ENCODE results near the gene SCIMP.
"Not testable (repeated sequence)": the region's sequence is repeated elsewhere in the genome, so short reads cannot be mapped to it uniquely, and the experiment has no call there.

The SCIMP gene

DNA sequence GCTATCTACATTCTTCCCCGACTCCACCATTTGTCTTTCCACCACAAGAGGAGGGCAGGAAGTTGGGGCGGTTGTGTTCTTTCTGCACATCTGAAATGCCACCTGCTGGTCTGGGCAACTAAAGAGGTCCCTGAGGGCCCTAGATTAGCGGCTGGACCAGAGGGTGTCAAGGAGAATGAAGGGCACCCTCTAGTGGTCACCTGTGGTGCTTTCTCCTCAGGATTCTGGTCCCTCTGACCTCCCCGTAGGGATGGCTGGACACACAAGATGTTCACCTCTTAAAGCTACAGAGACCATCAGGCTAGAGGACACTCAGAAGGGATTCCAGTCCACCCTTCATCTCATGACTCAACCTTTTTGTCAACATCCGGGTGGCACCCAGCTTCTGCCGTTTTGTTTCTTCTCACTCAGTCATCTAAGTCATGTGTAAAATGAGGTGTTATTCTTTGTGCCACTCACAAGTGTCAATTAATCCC lies 2.9 kb upstream of the SCIMP start:
- DNase-seq: peak; percentile 89

DNA sequence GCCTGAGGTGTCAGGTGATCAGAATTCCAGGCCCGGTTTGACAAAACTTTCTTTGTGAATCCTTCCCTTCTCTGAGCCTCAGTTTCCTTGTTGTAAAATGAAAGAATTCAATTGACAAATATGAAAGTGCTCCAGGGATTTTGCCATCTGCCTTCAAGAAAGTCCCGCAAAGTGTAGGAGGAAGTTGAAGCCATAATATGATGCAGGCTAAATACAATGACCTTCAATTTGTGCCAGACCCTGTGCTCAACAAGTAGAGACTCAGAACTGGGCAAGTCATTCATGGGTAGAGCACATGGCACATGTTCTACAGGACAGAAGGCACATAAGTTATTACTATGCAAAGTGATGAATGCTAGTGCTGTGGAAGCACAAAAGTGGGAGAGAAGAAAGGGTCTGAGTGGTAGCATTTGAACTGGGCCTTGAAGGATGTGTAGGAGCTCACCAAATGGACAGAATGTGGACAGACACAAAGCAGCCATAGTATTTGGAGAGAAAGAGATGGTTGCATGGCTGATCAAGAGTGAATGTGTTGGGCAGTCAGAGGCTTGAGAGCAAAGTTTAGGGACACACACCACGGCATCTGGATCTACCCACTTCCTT lies 2.4 kb upstream of the SCIMP start:
- DNase-seq: no peak

DNA sequence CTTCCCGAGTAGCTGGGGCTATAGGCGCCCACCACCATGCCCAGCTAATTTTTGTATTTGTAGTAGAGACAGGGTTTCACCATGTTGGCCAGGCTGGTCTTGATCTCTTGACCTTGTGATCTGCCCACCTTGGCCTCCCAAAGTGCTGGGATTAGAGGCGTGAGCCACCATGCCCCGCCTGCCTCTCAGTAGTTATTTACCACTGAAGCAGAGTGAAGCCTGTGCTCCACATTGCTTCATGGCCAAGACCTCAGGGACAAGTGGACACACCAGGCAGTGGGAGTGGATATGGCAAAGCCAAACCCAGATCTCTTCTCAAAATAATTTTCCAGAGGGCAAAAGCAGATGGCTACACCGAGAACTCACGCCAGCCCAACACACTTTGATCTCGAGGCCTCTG lies 1.2 kb downstream of the SCIMP start:
- DNase-seq: not testable (repeated sequence)

DNA sequence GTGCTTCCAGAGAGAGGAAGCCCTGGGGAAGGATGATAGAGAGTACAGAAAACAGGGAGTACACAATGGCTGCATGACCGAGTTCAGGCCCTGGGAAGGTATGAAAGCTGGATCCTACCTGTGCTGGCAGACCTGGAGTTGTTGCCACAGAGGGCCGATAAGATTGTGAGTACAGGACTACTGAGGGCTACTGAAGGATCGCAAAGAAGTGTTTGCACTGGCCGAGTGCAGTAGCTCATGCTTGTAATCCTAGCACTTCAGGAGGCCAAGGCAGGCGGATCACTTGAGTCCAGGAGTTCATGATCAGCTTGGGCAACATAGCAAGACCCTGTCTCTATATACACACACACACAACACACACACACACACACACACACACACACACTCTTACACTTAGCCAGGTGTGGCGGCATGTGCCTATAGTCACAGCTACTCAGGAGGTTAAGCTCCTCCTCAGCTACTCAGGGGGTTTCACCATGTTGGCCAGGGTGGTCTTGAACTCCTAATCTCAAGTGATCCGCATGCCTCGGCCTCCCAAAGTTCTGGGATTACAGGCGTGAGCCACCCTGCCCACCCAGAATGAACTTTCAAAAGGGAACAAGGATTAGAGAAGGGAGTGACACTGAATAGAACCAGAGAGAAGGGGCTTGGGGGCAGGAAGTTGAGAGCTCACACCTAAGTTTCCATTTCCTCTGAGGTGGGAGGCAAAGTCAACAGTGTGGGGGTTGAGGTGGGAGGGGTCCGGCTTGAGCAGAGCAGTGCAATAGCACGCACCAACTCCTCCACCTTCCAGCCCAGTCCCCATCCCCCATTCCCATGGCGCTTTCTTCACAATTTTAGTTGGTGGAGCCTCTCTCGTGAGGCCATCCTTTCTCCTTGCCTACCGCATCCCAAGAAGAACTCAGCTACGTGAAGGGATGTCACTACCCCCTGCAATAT lies 7.5 kb downstream of the SCIMP start:
- DNase-seq: no peak

DNA sequence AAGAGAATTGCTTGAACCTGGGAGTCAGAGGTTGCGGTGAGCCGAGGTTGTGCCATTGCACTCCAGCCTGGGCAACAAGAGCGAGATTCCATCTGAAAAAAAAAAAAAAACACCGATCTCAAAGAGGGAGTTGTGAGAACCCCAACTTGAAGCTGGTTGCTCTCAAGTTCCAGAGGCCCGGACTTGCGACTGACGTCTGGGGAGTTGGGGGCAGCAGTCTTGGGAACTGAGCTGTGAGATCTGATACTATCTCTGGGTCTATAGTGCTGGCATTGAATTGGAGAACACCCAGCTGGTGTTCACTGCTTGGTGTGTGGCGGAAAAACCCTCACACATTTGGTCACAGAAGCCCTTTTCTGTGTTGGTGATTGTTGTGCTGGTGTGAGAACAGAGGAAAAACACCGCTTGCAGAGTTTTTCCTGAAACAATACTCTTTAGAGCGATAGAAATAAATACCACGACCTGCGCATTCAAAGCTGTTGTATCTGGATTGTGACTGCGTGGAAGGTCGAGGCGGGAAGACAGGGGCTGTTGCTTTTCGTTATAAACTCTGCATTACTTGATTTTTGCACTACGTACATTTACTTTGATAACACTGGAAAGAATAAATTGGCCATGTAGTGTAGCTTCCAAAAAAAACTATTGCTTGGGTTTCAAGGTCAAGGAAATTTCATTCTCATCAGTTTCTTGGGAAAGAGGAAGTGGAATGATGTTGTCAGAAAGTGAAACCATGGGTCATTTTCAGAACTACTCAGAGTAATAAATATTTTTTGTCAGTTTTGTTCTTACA lies 8.8 kb downstream of the SCIMP start:
- peak; percentile 79 for DNase-seq

DNA sequence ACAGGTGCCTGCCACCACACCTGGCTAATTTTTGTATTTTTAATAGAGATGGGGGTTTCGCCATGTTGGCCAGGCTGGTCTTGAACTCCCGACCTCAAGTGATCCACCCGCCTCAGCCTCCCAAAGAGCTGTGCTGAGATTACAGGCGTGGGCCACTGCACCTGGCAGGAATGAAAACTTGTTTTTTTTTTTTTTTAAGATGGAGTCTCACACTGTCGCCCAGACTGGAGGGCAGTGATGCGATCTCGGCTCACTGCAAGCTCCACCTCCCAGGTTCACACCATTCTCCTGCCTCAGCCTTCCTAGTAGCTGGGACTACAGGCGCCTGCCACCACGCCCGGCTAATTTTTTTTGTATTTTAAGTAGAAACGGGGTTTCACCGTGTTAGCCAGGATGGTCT lies 12.7 kb downstream of the SCIMP start:
- not testable (repeated sequence) for DNase-seq

DNA sequence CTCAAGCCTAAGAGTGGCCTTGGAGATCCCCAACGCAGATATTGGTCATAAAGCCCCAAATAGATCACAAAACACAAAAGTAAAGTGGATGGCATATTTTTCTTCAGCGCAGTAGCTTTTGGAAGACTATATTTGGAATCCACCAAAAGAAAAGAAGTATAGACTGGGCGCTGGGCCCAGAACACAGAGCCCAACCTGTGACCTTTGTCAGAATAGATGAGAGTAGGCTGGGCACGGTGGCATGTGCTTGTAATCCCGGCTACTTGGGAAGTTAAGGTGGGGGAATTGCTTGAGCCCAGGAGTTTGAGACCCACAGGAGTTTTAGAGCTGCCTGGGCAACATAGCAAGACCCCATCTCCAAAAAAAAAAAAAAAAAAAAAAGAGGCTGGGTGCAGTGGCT lies 14.6 kb downstream of the SCIMP start:
- DNase-seq: no peak

DNA sequence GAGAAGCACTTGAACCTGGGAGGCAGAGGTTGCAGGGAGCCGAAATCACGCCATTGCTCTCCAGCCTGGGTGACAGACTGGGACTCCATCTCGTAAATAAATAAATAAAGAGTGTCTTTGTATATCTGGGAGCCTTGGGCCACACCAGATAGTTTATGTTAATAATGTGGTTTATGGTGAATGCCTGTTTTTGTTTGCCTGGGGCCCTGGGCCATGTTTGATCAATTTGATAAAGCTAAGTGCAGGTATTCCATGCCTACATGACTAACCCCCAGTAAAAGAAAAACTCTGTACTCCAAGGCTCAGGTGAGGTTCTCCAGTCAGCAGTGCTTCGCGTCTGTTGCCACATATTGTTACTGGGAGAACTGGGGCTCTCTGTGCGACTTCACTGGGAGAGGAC lies 15.1 kb downstream of the SCIMP start:
- no peak for DNase-seq

DNA sequence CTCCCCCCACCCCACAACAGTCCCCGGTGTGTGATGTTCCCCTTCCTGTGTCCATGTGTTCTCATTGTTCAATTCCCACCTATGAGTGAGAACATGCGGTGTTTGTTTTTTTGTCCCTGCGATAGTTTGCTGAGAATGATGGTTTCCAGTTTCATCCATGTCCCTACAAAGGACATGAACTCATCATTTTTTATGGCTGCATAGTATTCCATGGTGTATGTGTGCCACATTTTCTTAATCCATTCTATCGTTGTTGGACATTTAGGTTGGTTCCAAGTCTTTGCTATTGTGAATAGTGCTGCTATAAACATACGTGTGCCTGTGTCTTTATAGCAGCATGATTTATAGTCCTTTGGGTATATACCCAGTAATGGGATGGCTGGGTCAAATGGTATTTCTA lies 17.1 kb downstream of the SCIMP start:
- not testable (repeated sequence) for DNase-seq

DNA sequence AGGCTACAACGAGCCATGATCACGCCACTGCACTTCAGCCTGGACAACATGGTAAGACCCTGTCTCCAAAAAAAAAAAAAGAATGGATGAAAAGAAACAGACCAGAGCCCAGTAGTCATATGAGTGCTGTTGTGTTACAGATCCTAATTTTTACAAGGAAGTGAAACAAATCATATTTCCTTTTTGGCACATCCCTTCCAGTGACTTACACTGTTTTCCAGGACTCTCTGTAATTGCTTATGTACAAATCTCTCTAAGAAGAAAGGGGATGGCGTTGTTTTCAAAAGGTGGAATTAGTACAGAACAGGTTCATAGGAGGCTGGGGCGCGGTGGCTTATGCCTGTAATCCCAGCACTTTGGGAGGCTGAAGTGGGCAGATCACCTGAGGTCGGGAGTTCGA lies 23.2 kb downstream of the SCIMP start:
- DNase-seq: no peak

DNA sequence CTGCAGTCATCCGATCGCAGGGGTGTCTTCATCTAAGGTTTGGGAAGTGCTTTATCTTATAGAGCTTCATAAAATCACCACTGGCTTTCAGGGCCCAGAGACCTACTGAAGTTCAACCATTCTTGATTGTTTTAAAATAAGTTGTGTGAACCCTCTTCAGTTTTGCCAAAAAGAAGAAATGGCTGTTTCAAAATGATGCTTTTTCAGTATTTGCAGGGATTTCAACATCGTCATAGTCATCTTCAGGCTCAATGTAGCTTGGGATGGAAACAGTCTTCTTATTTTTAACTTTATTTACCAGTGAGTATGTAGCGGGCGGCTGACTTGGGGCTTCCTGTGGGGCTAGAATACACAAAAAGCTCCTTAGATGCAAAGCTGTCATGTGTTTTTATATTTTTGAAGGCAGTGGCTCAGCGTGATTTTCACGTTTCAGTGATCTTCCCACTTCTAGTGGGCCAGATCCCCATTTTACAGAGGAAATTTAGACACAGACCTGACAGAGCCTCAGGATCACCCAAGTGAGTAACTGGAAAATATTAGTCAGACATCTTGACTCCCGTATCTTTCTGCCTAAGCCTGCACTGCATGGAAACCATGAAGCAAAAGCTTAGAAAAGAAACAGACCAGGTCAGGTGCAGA lies 23.9 kb downstream of the SCIMP start:
- no peak for DNase-seq

DNA sequence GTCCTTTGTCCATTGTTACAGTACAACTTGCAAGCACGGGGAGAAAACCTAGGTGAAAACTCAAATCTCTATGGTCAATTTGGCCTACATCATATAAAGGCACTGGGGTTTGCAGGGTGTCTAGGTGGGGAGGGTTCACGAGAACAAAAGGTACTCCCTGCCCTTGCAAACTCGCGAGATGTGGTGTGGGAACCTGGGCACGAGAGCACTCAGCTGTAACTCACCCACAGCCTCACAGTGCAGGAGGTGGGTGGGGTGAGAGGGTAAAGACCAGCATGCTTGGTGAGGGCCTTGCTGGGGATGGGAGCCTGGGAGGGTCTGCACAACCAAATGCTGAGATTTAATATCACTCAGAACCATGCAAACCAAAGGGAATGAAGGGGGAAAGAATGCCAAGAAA lies 24.6 kb downstream of the SCIMP start:
- no peak for DNase-seq

DNA sequence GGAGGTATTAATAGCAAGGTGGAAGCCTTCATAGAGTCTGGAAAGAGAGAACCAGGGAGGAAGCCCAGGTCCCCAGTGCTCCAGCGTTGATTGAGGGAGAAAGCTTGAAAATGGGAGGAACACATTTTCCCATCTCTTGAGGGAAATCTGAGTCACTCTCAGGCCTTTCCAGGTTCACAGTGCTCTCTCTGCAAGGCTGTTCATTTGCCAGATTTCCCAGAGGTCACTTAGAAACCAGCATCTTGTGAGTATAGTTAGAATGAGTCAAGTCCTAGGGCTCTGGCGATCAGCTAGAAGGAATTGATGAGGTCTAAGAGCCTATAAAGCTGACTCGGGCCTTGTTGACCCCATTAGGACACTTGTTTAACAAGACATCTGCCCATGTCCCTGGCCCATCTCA lies 25.3 kb downstream of the SCIMP start:
- no peak for DNase-seq

DNA sequence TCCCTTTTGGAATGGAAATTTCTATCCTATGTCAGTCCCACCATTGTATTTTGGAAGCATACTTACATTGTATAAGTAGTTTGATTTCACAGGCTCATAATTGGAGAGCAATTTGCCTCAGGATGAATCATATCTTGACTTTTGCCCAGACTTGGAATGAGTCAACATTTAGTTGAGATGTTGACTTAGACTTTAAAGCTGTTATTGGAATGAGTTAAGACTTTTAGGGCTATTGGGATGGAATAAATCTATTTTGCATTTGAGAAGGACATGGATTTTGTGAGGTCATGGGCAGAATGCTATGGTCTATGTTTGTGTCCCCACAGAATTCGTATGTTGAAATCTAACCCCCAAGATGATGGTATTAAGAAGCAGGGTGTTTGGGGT lies 30.8 kb downstream of the SCIMP start:
- DNase-seq: no peak

DNA sequence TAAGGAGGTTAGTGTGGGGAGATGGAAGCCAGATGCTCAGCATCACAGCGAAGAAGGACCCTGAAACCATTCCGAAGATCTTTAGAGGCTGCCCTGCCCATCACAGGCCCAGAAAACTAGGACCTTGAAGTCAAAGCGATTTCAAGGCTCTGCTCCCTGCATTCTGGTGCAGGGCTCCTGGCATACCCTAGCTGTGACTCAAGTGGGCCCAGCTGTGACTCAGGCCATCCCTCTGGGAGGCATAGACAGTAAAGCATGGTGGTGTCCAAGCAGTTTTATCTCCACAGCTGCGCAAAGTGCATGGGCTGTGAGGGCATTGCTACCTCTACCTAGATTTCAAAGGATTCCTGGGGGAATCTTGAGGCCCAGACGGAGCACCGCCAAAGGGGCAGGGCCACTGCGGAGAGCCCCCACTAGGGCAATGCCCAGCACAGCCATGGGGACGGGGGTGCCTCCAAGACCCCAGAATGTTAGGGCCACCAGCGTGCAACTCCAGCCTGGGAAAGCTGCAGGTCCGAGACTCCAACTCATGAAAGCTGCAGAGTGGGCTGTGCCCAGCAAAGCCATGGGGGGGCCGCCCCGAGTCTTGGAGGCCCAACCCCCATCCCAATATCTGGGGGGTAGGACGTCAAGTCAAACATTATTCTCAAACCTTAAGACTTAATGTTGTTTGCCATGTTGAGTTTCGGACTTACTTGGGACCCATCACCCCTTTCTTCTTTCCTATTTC lies 31.3 kb downstream of the SCIMP start:
- no peak for DNase-seq

DNA sequence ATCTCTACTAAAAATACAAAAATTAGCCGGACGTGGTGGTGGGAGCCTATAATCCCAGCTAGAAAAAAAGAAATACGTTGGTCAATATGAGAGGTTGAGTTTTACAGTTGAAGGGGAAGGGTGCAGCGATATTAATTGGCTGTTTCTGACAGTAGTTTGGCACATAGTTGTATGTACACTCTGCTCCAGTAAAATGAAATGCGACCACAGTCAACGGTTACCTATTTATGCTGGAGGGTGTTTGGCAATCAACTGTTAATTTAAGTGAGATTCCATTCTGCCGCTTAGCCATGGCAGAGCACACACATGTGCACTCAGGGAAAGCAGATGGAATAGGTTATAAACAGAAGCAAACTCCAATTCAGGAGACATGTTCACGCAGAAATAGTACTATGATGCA lies 33.6 kb downstream of the SCIMP start:
- DNase-seq: no peak

DNA sequence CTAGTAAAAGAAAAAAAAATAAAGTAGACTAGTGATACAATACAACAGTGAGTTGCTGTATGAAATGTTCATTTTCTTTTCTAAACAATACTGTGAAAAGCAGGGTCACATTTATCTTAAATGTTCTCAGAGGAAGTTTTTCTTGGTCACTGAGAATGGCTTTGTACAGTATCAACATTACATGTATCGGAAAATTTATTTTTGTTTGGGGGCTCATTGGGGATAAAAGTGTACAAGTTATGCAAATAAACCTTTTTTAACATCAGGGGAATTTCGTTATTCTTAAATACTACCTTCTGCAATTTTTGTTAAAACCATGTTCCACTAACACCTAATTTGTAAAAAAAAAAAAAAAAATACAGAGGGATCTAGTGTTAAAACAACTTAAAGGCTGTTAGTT lies 34.3 kb downstream of the SCIMP start:
- DNase-seq: no peak

DNA sequence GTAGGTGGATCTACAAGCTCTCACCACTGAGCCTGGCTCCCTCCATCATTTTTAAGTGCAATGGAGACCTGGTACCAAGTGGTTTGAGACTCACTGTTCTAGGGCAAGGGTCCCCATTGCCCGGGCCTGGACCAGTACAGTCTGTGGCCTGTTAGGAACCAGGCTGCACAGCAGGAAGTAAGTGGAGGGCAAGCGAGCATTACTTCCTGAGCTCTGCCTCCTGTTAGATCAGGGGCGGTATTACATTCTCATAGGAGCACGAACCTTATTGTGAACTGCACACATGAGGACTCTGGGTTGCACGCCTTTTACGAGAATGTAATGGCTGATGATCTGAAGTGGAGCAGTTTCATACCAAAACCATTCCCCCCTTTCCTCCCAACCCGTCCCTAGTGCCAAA lies 36.2 kb downstream of the SCIMP start:
- DNase-seq: no peak

DNA sequence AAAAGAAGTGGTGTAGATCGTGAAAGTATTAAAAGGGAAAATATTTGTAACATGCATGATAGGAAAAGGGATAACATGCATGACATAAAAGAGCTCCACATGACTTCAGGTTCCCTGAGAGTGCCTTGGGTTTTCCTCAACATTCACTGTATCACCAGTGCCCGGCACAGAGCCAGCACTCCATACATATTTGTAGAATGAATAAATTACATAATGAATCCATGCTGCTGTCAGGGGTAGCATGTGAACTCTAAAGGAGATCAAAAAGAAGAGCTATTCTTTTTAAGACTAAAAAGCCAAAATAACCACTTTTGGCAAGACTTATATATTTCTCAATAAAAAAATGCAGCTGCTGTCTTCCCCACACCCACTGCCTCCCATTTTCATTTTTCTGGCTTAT lies 40.3 kb downstream of the SCIMP start:
- DNase-seq: no peak

DNA sequence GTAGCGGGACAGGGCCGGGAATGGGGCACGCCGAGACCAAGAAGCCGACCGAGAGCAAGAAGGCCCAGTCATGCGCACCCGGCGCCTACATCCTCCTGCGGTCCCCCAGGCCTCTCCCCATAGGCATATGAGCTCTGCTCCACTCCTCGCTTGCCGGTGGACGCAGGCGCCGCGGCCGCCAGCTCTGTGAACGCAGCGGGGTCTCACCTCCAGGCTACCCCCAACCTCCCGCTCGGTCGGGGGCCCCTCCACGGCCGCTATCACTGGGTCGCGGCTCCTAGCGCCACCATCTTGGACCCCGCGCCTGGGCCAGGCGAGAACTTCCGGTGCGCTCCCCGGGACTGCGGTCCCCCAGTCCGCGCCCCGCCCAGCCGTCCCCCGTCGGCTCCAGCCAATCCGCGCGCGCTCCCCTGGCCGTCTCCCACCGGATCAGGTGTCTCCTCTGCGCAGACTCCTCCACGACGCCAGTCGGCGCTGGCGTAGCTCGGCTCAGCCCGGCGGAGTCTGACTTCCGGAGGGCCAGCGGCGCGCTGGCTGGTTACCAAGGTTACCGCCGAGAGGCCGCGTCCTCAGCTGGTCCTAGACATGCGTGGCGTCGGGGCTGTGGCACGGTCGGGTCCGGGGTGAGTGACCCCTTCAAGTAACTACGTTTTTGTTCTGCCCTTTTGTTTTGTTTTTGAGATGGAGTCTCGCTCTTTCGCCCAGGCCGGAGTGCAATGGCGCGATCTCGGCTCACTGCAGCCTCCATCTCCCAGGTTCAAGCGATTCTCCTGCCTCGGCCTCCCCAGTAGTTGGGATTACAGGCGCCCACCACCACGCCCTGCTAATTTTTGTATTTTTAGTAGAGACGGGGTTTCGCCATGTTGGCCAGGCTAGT lies 42.9 kb downstream of the SCIMP start, which contains the start of gene ZNF594:
Gene ZNF594 (minus strand): TSS at position 328 of the 877 bp plus-strand sequence. CDS start 7,612 bp downstream, outside the sequence.
- peak; percentile 99 for DNase-seq

DNA sequence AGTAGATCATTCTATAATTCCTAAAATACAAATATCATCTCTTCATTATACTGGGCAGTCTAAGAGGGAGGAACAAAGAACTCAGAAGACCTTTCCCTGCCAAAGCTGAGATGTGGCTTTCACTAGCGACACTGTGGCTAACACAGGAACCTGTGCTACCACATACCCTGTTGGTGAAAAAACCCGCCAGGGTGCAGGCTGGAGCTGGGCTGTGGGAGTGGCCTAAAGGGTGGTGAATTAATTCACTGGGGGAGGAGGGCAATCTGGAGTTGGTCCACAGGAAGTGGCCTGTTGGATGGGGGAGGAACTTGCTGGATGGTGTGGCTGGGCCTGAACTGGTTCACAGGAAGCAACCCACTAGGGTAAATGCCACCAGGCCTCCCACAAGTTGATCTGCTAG lies 50.4 kb downstream of the SCIMP start:
- DNase-seq: no peak

Measured in OCI-M1 (cell line).